ENCODE data around the gene CYP11A1.

Gene CYP11A1

DNA sequence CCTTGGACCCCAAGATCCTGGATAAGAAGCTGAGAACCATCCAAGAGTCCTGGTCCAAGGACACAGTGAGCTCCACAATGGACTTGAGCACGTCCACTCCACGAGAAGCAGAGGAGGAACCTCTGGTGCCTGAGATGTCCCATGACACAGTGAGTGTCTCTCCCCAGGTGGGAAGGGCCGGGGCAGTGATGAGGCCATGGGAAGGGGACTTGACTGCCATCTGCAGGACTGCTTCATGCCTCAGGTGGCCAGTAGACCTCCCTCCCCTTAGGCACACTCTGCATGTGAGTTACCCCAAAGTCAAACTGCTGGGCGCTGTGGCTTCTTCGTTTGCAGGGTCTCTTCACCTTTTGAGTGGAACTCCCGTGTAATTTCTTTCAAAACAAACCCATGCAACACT is 71.6 kb downstream of the CYP11A1 start:
- DNase-seq, result no peak

DNA sequence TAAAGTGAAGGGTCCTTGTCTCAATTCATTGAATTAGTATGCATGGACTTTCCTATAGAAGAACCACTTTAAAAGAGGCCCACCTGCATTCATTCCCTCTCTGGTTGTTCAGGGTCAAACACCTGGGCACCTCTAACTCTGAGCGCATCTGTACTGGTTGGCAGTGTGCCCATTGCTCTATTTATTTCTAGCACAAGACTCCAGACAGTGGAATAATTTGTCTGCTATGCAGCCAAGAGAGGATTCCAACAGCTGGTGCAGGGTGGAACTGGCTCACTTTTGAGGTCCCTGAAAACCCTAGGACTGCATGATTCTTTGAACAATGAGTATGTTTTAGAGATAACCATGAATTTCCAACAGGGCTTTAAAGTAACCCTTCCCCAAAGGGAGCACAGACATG is 73.4 kb downstream of the CYP11A1 start:
- DNase-seq, result no peak

DNA sequence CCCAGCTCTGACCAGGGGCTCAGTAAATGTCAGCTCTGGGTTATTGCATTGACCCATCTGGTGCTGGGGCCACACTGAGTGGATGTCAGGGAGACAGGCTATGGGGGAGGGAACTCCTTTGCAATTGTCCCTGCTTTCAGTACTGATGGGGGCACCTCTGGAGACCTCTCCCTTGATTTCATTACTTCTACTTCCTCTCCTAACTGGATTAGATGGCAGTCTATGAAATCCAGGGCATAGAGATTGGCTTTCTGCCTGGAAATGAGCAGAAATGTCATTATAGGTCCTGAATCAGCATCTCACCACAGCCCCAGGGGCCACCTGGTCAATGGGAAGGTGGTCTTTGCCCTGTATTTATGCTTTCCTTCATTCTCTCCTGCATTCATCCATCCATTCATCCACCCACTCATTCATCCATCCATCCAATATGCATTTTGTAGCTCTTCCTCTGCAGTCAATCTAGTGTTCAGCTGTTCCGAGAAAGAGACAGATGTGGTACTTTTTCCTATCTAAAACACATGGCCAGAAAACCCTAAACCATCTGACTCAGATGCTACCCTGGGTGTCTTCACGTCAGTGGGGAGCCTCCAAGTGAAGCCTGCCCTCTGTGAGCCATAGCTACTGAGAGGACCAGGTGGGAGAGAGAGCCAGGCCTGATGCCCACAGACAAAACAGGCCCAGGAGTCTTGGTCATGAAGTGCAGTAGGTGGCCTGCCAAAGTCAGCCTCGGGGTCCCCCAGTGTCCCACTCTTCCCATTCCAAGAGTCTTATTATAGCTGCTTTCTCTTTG is 74.2 kb downstream of the CYP11A1 start:
- DNase-seq, result no peak

DNA sequence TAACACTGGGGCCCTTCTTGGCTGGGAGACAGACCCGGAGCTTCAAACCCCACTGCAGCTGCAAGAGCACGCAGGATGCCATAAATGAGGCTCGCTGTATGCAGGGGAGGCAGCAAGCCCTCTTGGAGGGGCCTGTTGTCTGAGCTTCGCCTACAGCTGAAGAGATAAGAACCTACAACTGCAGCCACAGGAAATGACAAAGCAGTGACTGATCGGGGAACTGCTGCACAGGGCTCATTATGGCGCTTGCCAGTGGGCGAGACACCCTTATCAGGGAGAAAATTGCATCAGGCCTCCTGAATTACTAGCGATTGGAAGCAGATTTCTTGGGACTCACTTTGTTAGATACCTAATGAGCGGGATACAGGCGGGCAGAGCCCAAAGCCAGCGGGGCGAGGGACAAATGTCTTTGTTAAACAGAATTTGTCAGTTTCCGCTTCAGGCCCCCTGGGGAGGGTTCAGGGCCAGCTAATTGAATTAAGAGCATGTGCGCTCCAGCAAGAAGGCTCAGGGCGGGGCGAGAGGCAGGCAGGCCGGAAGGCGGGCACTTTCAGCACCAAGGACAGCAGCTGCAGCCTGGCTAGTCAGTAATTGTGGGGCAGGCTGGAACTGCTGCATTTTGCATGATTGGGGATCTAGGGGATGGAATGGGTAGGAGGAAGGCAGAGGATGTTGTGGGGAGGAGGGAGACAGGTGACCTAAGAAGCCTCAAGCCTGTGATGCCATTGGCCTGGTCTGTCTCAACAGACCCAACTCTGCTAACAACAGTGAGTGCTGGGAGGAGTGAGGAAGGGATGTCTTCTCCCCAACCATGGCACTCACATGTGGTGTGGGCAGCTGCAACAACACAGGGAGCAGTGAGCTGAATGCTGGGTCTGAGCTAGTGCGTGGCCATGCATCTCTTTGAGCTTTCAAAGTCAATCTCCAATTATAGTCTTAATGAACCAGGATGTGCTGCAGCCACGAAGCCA is 76.1 kb downstream of the CYP11A1 start:
- peak; percentile 61 for DNase-seq

DNA sequence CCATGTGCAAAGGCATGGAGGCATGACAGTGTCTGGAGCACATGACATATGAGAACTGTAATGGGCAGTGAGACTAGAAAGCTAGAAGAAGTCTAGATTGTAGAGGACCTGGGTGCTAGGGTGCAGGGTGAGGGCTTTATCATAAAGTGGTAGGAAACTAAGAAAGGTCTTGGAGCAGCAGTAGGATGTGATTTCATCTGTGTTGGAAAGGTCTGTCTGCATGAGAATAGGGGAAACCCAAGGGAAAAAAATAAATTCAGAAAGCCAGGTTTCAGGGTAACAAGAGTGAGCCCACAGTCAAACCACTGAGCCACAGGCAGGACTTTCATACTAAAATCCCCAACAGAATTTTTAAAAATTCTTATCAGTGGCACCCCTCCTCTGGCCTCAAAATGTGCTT is 76.8 kb downstream of the CYP11A1 start:
- DNase-seq, result no peak

DNA sequence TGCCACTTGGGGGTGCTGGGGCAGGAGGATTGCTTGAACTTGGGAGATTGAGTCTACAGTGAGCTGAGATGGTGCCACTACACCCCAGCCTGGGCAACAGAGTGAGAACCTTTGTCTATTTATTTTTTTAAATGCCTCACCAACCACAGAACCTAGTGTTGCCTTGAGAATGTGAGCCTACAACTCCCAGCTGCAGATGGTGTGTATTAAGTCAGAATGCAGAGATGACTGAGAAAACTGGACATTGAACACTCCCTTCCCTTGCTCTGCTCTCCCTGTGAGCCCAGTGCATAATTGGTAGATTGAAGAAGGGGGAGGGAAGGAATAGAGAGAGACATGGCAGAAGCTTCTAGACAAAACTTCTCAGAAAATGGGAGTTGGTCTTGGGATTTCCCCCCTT is 77.8 kb downstream of the CYP11A1 start:
- DNase-seq, result no peak
